GM18951 (cell line): ENCODE results near the gene CD84.
"Not testable (repeated sequence)": the region's sequence is repeated elsewhere in the genome, so short reads cannot be mapped to it uniquely, and the experiment has no call there.

Source experiments
- POLR2A ChIP-seq: IDR thresholded peaks from 4 replicates; pipeline ENCODE4 v1.6.1; 2011; ENCODE audit warnings: mild to moderate bottlenecking; ENCODE audit not compliant: insufficient read length, insufficient read depth; ENCODE audit errors: extremely low read depth
- in situ Hi-C: fragments of 300-500 bp; cut with MboI; formaldehyde crosslinking; loops from one replicate; pipeline ENCODE4 v1.12.0; 2022; ENCODE audit warnings: low sequenced_read_pairs, mixed read lengths, inconsistent platforms; ENCODE audit not compliant: unreplicated experiment

Gene CD84

DNA sequence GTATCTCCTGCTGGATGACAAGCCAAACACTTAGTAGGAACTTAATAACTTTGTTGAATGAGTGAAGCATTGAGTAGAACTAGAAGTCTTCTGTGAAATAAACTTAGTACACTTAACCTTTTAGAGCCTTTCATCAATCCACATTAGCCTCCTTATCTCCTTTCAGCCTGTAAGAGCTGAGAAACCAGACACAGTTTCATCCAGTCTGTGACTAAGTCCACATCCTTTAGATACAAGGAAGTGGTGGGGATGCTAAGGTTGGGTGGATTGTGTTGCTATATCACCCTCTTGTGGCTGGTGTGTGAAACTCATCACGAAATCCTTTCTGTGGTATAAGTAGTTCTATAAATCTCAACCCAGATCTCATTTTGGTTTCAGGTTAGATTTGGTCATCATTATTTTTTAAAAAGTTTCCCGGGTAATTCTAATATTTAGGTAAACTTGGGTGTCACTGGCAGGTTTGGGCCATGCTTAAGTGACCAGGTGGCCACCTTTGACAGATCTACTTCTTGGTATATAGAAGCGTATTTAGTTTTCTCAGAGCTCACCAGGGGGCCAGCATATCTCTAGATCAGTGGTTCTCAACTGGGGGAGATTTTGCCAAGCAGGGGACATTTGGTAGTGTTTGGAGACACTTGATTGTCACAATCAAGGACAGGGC lies 27.8 kb upstream of the CD84 start:
- in situ Hi-C loops = loop anchor here (5.0 to 25.0 kb wide), 3 partner anchors 60 to 520 kb away; partner anchors contain the start of genes IGSF8 and KCNJ9
- TF ChIP-seq POLR2A = no peak

DNA sequence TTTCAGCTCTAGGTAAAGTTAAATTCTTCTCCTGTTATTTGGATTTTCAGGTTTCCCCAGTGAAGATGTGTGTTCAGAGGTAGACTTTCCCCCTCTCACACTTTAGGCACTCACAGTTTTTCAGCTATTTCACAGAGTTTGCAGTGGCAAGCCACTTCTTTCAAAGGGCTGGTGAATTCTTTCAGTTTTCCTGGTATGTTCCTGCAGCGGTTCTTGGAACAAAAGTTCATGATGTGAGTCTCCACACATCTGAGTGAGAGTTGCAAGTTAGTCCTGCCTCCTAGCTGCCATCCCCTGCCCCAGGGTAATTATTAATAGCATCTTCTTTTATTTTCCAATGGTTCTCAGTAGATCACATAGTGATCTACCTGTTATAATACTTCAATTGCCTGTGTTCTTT lies 27.3 kb upstream of the CD84 start:
- in situ Hi-C loops = loop anchor here (5.0 to 25.0 kb wide), 3 partner anchors 59 to 519 kb away; partner anchors contain the start of genes IGSF8 and KCNJ9
- TF ChIP-seq POLR2A = no peak

DNA sequence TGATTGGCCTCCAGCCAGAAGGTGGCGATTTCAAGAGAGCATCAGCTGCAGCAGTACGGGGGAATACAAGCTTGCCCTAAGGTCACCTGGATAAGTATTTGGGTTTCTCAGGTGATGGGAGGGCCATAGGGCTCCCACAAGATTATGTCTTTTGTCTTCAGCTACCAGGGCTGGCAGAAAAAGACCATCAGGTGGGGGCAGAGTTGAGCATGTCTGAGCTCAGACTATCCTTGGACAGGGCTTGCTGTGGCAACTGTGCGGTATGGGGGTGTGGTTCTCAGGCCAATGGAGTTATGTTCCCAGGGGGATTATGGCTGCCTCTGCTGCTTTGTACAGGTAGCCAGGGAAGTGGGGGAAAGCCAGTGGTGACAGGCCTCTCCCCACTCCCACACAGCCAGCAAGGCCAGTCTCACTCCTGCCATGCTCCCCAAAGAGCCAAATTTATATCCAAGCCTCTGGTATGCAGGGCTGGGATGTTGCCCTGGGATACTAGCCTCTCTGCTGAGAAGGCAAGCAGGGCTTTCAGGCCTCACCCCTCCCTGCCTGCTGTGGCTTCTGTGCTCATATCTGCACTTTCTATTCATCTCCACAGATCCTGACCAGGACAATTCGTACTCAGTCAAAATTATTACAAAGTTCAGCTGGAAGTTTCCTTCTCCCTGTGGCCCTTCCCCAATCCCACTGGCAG lies 26.6 kb upstream of the CD84 start:
- in situ Hi-C loops = loop anchor here (5.0 to 25.0 kb wide), 3 partner anchors 59 to 519 kb away; partner anchors contain the start of genes IGSF8 and KCNJ9
- TF ChIP-seq POLR2A = no peak

GRCh38 chr1:160605205-160605604 lies 25.9 kb upstream of the CD84 start:
- TF ChIP-seq POLR2A = no peak
- in situ Hi-C loops = loop anchor here (5.0 to 25.0 kb wide), 3 partner anchors 58 to 518 kb away; partner anchors contain the start of genes IGSF8 and KCNJ9

GRCh38 chr1:160597705-160598104 lies 18.4 kb upstream of the CD84 start:
- in situ Hi-C loops = no loop called here

DNA sequence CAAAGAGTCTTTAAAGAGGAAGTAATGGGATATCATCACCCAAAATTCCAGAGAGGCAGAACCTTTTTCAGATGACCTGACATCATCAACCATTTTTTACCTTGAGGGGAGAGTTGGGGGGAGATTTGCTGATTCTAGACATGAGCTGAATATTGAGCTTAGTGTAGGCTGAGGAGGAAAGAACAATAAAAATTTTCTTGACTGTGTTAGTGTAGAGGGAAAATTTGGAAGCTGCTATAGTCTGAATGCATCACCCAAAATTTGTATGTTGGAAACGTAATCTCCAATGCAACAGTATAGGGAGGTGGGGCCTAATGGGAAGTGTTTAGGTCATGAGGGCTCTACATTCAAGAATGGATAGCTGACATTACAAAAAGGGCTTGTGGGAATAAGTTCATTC lies 17.8 kb upstream of the CD84 start:
- no peak for TF ChIP-seq POLR2A
- in situ Hi-C loops = no loop called here

More at GRCh38 chr1:160597705-160598104, 18.4 kb upstream of the CD84 start:
- TF ChIP-seq POLR2A = no peak

DNA sequence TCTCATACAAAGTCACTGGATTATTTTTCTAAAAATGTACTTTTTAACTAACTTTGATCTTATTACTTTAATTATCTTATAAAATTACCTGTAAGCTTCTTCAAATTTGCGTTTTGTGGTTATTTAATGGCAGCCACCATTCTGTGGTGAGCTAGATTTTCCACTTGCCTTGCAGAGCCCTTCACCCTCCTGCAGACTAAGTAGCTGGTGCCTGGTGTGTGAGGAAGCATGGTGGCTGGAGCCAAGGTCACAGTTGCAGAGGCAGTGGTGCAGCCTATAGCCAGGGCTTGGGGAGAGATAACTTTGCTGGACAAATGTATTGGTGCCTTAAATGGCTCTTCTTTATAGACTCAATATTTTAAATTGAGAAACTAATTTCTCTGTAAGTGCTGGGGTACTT lies 11.2 kb upstream of the CD84 start:
- in situ Hi-C loops = no loop called here

DNA sequence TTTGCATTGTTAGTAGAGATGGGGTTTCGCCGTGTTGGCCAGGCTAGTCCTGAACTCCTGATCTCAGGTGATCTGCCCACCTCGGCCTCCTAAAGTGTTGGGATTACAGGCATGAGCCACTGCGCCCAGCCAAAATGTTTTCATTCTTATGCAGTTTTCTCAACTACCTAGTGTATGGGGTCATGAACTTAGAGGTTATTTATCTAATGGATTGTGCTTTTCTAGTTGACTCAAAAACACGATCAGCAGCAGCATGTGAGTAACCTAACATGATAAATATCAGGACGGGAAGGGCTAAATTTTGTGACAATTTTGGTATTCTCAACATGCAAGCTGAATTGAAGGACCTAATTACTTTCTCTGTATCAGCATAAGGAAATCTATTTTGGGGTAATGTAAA lies 9.2 kb upstream of the CD84 start:
- in situ Hi-C loops = no loop called here
- TF ChIP-seq POLR2A = no peak

More for the DNA sequence above, 11.2 kb upstream of the CD84 start:
- no peak for TF ChIP-seq POLR2A

DNA sequence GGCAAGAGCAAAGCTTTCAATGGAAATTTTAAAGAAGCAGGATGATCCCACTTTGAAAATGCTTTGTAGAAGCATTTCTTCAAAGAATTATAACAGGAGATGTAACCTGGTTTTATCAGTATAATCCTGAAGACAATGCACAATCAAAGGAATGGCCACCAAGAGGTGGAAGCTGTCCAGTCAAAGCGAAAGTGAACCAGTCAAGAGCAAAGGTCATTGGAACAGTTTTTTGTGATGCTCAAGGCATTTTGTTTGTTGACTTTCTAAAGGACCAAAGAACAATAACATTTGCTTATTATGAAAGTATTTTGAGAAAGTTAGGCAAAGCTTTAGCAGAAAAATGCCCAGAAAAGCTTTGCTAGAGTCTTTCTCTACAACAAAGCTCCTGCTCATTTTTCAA lies 5.5 kb upstream of the CD84 start:
- TF ChIP-seq POLR2A = no peak
- in situ Hi-C loops = no loop called here

- in situ Hi-C loops = not testable (repeated sequence)
Measured at GRCh38 chr1:160582976-160583375, 3.7 kb upstream of the CD84 start.

- in situ Hi-C loops = no loop called here
- TF ChIP-seq POLR2A = no peak
Measured at GRCh38 chr1:160581961-160582360, 2.7 kb upstream of the CD84 start.

DNA sequence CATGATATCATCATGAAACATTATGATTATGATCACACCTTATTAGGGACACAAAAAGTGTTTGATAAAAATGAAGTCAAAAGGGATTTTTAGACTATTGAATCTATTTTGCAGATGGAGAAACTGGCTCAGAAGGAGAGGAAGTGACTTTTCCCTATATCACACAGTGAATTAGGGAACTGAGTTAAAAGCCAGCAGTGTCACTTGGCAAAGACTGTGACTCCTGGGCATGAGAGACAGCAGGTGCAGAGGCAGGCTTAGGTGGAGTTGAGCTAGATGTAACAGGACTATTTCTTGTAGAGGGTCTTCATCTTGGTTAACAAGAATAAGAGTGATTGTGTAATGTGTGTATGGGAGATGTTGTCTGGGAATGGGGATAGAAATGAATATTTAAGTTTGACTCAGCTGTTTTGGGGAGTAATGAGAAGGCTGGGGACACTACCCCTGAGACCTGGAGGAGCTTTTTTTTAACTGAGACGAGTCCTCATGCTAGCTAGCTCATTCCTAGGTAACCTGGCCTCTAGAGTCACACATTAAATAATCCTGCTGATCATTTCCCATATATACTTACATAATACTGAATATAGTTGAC lies 1.0 kb upstream of the CD84 start:
- in situ Hi-C loops = no loop called here

GRCh38 chr1:160578525-160579191 lies 638 bp downstream of the CD84 start:
- in situ Hi-C loops = no loop called here
- TF ChIP-seq POLR2A = no peak

More for the DNA sequence above, 1.0 kb upstream of the CD84 start:
- no peak for TF ChIP-seq POLR2A
